ENCODE data around the gene APOLD1.
"Not testable (repeated sequence)": the region's sequence is repeated elsewhere in the genome, so short reads cannot be mapped to it uniquely, and the experiment has no call there.

APOLD1 gene, protein sequence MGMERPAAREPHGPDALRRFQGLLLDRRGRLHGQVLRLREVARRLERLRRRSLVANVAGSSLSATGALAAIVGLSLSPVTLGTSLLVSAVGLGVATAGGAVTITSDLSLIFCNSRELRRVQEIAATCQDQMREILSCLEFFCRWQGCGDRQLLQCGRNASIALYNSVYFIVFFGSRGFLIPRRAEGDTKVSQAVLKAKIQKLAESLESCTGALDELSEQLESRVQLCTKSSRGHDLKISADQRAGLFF

GRCh38 chr12:12784911-12785814 is at the start of gene APOLD1:
Gene APOLD1, plus strand, starts transcription at chr12:12785659. Its CDS starts 33 bp downstream, at chr12:12785692.
- DNase-seq (ENCODE audit: low spot score) = peak; percentile 68

- DNase-seq (ENCODE audit: low spot score) = no peak
Measured at GRCh38 chr12:12736759-12737676, 48.4 kb upstream of the APOLD1 start.

DNA sequence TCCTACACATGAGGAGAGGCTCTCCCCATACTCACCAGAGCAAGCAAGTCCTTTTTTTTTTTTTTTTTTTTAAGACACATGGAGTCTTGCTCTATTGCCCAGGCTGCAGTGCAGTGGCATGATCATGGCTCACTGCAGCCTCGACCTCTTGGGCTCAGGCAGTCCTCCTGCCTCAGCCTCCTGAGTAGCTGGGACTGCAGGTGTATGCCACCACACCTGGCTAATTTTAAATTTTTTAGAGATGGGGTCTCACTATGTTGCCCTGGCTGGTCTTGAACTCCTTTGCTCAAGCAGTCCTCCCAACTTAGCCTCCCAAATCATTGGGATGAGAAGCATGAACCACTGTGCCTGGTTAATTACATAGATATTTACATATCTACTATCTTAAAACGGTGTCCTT is 47.3 kb upstream of the APOLD1 start:
- DNase-seq (ENCODE audit: low spot score) = not testable (repeated sequence)

DNA sequence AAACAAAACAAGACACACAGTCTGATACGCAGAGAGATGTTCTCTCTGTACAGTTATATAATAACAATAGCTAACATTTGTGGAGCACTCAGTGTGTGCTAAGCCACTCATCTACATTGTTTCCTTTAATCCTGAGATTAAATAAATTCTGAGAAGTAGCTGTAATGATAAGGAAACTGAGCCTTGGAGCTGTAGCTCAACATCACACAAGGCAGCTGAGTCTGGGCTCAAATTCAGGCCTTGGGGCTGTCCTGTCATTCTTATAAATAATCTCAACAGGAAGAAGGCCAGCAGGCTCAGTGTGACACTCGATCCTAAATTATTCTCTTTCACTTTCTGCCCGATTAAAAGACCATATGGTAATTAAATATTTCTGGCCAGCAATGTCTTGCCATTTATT is 43.8 kb upstream of the APOLD1 start:
- no peak for DNase-seq (ENCODE audit: low spot score)

- no peak for DNase-seq (ENCODE audit: low spot score)
Measured at GRCh38 chr12:12744546-12745305, 40.7 kb upstream of the APOLD1 start.

DNA sequence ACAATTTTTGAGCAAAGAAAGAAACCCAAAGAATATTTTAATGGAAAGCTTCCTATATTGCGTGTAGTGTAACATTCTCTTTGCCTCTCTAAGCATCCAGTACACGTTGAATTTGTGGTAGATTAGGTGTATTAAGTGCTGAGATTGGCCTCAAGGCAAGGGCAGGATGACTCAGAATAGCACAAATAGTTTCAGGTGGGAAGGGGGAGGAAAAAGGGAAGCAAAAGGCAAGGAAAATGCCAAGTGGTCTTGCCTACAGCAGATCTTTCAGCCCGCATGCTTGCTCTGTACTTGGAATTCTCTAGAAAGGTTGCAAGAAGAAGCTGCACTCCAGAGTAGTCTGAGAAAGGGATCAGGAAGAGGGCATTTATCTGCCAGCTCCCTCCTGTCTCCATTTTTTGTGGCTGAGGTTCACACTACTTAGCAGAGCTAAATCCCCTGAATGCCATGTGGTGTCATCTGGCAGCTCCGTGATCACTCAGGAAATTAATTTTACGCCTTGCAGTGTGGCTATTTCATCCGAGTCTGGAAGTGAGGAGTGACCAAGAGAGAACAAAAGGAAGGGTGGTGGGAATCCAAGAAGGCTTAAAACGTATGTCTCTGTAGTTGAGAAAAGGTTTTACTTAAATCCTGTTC is 39.8 kb upstream of the APOLD1 start:
- DNase-seq (ENCODE audit: low spot score) = no peak

- no peak for DNase-seq (ENCODE audit: low spot score)
Measured at GRCh38 chr12:12747278-12747677, 38.2 kb upstream of the APOLD1 start.

DNA sequence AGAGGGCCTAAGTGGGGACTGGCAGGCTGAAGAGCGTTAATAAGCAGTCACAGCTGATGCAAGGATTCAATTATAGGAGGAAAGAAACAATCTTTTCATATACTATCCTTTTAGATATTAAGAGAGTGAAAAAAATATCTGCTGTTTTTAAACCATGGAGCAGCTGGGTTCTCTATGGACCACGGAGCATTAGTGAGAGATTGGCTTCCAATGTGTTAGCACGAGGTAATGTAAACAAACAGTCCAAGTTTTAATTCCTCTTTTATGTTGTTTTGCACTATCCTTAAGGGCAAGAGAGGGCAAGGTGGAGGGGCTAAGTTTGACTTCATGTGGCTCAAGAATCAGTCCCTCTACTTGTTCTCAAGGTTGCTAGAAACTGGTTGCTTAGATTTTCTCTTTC is 37.4 kb upstream of the APOLD1 start:
- no peak for DNase-seq (ENCODE audit: low spot score)

DNA sequence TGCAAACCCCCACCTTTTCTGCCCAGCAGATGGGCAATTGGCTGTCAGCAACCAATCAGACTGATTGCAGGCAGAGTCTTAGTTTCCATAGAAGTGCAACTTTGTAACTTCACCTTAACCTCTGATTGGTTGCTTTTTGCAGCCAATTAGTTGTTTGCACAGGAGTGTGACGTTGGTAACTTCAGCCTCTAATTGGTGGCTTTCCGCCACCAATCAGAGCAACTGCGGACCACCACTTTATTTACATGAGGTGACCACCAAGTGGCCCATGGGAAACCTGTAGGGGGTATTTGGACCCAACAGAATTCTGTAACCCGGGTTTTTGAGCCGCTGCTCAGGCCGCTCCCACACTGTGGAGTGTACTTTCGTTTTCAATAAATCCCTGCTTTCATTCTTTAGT is 36.0 kb upstream of the APOLD1 start:
- DNase-seq (ENCODE audit: low spot score) = peak; percentile 28

GRCh38 chr12:12755923-12756322 is 29.5 kb upstream of the APOLD1 start:
- no peak for DNase-seq (ENCODE audit: low spot score)

DNA sequence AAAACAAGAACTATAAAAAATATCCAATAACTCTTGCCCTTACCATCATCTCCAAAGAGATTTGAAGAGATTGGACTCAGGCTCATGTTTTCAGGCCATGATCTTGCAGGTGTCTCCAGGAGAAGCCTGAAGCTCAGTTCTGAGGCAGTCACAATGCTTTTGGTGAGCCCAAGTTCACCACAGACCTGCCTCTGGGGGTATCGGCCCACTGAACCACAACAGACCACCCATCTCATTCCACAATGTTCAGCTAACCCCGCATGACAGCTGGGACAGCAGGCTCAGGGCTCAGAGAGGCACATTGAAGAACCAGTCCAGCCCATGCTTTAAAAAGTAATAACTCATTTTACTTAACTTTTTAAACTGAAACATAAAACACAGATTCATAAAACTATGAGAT is 28.3 kb upstream of the APOLD1 start:
- no peak for DNase-seq (ENCODE audit: low spot score)

DNA sequence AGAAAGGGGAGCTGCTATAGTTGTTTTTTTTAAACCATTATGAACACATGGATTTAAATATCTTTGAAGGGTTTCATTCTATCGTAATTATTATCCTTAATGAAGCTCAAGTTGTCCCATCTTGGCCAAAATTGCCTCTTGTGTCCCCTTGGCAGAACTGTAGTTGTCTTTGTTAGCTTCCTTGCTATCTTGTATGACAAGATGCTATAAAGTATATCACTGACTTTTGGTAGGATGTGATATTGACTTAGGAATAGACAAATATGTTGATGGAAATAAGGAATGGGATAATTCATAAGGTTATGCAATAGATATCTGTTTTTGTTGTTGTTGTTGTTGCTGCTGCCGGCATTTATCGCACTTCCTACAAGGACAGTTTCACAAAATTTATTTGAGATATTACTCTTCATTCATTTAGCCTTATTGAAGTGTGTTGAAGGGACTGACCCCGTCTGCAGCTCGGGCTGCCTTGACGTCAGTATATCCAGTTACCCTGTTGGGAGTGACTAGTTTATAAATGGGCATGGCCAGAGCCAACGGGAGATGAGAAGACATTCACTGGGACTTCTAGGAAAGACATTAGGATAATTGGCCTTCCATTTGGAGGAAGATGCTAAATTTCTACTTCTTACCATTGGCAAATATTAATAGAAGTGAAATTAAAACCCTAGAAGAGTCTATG is 26.1 kb upstream of the APOLD1 start:
- no peak for DNase-seq (ENCODE audit: low spot score)

- DNase-seq (ENCODE audit: low spot score) = no peak
Measured at GRCh38 chr12:12764824-12765223, 20.6 kb upstream of the APOLD1 start.

DNA sequence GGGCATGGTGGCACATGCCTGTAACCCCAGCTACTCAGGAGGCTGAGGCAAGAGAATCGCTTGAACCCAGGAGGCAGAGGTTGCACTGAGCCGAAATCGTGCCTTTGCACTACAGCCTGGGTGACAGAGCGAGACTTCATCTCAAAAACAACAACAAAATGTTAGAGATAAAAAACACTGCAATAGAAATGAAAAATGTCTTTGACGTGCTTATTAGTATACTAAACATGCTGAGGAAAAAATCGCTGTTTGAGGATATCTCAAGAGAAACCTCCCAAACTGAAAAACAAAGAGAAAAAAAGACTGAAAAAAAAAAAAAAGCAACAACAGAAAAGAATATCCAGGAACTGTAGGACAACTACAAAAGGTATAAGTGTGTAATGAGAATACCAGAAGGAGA is 15.2 kb upstream of the APOLD1 start:
- DNase-seq (ENCODE audit: low spot score) = no peak

- DNase-seq (ENCODE audit: low spot score) = no peak
Measured at GRCh38 chr12:12774791-12775190, 10.7 kb upstream of the APOLD1 start.

- DNase-seq (ENCODE audit: low spot score) = peak; percentile 33
Measured at GRCh38 chr12:12776261-12776660, 9.2 kb upstream of the APOLD1 start.

DNA sequence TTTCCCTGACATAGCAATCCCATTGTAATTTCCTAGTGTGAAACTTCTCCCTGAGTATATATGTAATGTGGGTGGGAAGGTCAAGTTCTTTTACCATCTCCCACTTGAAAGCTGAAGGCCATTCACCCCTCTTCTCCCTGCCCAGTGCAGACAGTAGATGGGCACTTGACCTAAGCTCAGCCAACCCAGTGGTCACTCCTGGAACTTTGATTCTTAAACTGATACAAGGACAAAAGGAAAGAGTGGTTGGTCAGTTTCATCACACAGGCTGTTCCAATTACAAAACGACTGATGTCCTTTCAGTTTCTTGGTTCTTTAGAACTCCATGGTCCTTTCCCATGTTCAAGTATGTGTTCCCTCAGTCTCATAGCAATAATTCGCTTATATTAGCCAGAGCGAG is 8.4 kb upstream of the APOLD1 start:
- no peak for DNase-seq (ENCODE audit: low spot score)

- DNase-seq (ENCODE audit: low spot score) = no peak
Measured at GRCh38 chr12:12779007-12779406, 6.5 kb upstream of the APOLD1 start.

DNA sequence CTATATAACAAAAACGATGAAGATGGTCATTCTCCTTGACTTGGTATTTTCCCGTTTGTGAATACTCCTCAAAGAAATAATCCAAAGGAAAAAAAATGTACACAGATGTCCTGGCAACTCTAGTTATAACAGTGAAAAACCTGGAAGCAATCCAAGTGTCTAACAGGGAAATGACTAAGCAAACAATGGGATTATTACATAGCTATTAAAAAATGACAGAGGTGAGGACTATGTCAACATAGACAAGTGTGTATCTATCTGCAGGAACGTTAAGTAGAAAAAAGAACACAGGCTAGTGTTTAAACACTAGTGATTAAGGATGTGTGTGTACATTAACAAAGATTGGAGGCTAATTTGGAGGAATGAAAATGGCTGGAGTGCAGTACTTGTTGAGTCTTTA is 5.9 kb upstream of the APOLD1 start:
- DNase-seq (ENCODE audit: low spot score) = no peak

- no peak for DNase-seq (ENCODE audit: low spot score)
Measured at GRCh38 chr12:12784116-12784515, 1.3 kb upstream of the APOLD1 start.

DNA sequence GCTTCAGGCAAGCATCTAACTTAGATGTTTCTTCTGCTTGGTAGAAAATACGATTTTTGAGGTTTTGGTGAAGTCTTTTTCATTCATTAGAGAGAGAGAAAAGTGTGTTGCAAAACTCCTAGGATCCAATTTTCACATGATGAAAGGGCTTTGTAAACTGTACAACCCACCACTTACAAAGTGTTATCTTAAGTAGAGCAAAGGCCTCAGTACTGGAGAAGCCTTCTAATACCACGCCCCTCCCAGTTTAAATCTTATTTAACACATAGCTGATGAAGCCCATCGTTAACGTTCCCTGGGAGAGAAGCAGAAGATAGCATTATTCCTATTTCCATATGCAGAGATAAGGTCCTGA is 869 bp downstream of the APOLD1 start:
- DNase-seq (ENCODE audit: low spot score) = no peak

Measured in COLO829 (cell line).